GM12864 (cell line): ENCODE measurements around the gene TOLLIP.

Experiments
- DNase-seq: peaks from one replicate; pipeline ENCODE4 v3.0.0-alpha.2; 2011; ENCODE audit warnings: low read depth
- H3K4me3 ChIP-seq: 2 replicates; pipeline ENCODE4 v1.5.1; 2011; ENCODE audit warnings: mild to moderate bottlenecking, low read depth, low read length, control low read depth
- CTCF ChIP-seq: IDR thresholded peaks from 2 replicates; pipeline ENCODE4 v1.5.1; 2011; ENCODE audit warnings: low read depth, mild to moderate bottlenecking, moderate library complexity, low read length, control low read depth, inconsistent platforms; ENCODE audit errors: missing control alignments

The TOLLIP gene

GRCh38 chr11:1279674-1280055, 29.8 kb downstream of the TOLLIP start:
- no peak for TF ChIP-seq CTCF
- DNase-seq, result no peak

GRCh38 chr11:1278766-1279673, 30.4 kb downstream of the TOLLIP start:
- no peak for TF ChIP-seq CTCF
- no peak overlapping the region for H3K4me3 ChIP-seq
- DNase-seq, result no peak

More at GRCh38 chr11:1279674-1280055, 29.8 kb downstream of the TOLLIP start:
- no peak overlapping the region for H3K4me3 ChIP-seq

GRCh38 chr11:1277936-1278512, 31.4 kb downstream of the TOLLIP start:
- no peak for TF ChIP-seq CTCF
- no peak overlapping the region for H3K4me3 ChIP-seq
- no peak for DNase-seq

GRCh38 chr11:1276866-1277615, 32.4 kb downstream of the TOLLIP start:
- TF ChIP-seq CTCF, result no peak
- no peak for DNase-seq
- no peak overlapping the region for H3K4me3 ChIP-seq

GRCh38 chr11:1276041-1276790, 33.2 kb downstream of the TOLLIP start:
- no peak for TF ChIP-seq CTCF
- DNase-seq, result no peak
- H3K4me3 ChIP-seq, result no peak overlapping the region

GRCh38 chr11:1275021-1275420, 34.4 kb downstream of the TOLLIP start:
- TF ChIP-seq CTCF, result no peak
- no peak overlapping the region for H3K4me3 ChIP-seq
- DNase-seq, result no peak
